Endometrium (tissue), 2 donors: ENCODE results near the gene LRRC19.

Experiments
- FAIRE-seq: peaks from 2 replicates; lab custom pipeline; 2012; peaks lifted over from hg19 to GRCh38; lab: Jason Lieb, UNC
- donor health status: control.
- donor health status: control.

Gene LRRC19, protein sequence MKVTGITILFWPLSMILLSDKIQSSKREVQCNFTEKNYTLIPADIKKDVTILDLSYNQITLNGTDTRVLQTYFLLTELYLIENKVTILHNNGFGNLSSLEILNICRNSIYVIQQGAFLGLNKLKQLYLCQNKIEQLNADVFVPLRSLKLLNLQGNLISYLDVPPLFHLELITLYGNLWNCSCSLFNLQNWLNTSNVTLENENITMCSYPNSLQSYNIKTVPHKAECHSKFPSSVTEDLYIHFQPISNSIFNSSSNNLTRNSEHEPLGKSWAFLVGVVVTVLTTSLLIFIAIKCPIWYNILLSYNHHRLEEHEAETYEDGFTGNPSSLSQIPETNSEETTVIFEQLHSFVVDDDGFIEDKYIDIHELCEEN

DNA sequence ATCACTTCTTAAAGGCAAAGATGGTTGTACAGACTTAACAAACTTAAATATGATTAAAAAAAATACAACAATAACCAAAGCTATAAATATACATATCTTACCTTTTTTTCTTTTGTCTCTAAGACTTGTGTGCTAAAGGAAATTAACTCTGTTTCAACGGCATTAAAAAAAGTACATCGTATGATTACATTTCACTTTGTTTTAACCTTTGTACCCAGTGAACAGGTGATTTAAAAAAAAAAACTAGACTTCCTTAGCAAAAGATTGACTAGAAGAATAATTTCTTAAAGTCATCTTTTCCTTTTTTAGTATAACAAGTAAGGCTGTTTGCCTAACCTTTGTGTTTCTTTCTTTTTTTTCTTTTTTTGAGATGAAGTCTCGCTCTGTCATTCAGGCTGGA is at the start of gene LRRC19:
TSS of gene LRRC19 (minus strand) at position 182 of the 400 bp plus-strand sequence. CDS start 5,978 bp downstream, outside the sequence.
- no peak for FAIRE-seq

GRCh38 chr9:27054841-27055240 is 49.4 kb upstream of the LRRC19 start:
- FAIRE-seq = no peak

DNA sequence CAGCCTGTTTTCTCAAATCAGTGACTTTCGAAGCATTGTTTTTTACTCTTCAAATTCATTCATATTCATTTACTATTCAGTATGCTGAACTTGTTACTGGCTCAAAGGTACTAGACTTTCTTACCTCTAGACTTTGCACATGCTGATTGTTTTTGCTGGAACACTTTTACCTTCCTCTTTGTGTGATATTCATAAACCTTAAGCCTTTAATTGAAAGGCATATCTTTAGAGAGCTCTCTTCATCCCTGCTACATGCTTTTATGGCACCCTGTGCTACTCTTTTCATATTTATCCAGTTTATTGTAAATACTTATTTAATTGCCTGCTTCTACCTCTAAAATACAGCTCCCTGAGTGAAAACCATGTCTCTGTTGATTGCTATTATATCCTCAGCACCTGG is 48.7 kb upstream of the LRRC19 start:
- FAIRE-seq = no peak

DNA sequence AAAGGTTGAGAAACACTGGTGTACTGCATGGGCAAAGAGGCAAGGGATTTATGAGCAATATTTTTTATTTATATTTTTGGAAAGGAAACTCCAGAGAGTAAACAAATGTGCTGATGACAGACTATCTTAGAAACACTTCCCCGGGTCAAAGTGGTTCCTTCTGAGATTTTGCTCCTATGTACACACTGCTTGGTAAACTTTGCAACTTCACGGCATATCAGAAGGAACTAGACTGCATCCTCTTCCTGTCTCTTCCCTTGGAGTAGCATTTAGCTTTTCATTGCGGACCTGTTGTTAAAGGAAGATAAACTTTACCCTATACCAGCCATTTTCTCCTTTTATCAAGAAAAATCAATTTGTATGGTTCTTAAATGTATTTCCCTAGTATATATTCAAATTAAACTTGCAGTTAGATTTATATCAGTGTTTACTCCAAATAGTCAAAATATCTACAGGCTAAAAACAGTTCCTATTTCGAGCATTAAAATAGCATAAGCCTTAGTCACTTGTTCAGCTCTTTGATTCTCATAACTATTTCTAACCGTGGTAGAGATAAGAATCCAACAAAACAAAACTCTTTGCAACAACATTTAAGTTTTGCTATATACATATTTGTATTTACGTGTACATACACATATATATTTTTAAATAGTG is 48.0 kb upstream of the LRRC19 start:
- no peak for FAIRE-seq

DNA sequence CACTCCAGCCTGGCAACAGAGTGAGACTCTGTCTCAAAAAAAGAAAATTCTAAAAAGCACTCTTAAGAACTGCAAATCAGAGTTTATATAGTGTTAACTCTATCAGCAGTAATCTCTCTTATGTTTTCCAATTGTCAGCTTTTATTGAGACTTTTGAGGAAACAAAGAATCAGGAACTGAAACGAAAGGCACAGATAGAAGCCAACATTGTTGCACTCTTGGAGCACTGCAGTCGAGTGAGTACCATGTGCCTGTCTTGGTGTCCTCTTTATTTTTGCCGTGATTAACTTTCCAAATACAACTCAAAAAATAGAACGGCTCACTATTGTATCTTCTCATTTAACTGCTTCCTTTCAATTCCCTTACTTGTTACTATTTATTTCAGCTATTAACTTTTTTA is 41.7 kb upstream of the LRRC19 start:
- no peak for FAIRE-seq

- no peak for FAIRE-seq
Measured at GRCh38 chr9:27043176-27043575, 37.7 kb upstream of the LRRC19 start.

GRCh38 chr9:27042476-27042875 is 37.0 kb upstream of the LRRC19 start:
- FAIRE-seq = no peak

DNA sequence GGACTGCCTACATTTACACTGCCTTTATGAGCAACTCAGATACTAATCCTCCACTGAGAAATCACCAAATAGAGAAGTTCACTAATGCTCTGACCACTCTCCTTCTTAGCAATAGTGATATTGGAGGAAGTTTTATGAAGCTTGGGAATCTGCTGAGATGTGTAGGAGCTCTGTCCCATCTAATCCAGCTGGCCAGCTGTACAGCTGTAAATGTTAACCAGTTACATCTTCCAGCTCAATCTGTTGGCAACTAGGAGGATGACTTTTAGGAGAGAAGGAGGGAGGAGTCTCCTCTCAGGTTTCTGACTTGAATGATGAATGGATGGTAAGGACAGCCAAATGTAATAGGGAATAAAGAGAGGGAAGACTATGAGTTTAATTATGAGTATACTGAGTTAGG is 36.3 kb upstream of the LRRC19 start:
- FAIRE-seq = no peak

DNA sequence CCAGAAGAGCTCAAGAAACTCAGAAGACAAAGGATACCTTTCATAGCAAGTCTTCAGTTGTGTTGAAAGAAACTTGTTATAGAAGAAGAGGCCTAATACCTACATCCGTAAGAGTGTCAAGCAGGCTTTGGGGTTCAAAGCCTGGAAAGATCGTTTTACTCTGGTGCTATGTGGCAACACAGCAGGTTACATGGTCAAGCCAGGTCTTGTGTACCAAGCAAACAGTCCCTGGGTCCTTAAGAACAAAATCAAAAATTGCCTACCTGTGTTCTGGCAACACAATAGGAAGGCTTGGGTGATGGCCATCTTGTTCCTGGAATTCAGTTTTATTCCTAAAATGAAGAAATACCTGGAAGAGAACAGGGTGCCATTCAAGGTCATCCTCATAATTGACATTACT is 32.0 kb upstream of the LRRC19 start:
- no peak for FAIRE-seq

DNA sequence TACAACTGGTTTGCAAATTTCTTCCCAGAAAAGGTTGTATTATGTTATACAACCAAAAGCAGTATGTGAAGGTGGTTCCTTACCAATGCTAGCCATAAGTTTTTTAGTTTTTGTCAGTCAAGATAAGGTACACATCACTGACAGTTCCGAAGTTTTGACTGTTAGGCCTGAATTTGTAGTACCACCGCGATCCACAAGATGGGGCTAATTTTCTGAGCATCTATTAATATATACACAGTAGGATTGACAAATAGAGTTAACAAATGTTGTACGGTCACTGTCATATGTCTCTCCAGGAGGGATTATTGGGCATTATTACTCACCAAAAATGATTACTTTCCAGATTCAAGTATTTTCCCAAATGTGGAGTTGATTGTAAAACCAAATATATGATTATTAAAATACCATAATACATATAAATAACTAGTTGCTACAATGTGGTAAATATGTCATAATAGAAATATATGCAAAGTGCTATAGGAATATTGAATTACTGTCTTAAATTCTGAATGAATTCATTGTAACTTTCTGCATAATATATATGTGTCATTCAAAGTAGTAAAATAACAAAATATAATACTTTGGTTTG is 28.4 kb upstream of the LRRC19 start:
- FAIRE-seq = peak; percentile 81

- FAIRE-seq = no peak
Measured at GRCh38 chr9:27029186-27029585, 23.7 kb upstream of the LRRC19 start.

DNA sequence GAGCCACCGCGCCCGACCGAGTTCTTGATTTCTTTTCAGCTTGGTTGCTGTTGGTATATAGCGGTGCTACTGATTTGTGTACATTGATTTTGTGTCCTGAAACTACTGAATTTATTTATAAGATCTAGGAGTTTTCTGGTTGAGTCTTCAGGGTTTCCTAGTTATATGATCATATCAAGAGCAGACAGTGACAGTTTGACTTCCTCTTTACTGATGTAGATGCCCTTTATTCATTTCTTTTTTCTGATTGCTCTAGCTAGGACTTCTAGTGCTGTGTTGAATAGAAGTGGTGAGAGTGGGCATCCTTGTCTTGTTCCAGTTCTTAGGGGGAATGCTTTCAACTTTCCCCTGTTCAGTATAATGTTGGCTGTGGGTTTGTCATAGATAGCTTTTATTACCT is 17.4 kb upstream of the LRRC19 start:
- FAIRE-seq = no peak

- FAIRE-seq = no peak
Measured at GRCh38 chr9:27019589-27019988, 14.1 kb upstream of the LRRC19 start.

DNA sequence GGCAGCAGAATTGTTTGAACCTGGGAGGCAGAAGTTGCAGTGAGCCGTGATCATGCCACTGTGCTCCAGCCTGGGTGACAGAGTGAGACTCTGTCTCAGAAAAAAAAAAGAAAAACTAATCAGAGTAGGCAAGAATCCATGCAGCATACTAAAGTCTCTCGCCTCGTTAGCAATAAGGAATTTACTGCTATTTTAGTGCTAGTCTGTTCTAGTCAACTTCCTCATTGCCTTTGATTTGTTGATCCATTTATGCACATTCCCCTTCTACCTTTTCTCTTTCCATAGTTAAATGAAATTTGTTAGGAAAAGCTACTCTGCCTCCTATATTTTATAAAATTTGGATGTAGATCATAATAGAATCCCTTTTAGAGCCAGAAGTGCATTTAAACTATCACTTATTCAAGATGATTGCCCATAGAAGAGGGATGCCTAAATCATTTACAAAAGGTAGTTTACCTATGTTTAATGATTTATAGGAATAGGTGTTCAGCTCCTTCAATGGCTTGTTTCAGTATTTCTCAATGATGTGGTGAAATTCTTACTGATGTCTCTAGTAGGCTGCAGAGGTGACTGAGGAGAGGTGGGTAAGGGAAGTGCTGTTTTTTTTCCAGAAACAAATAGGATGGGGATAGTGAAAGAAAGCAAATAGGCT is 1.9 kb downstream of the LRRC19 start:
- FAIRE-seq = no peak

GRCh38 chr9:26995810-26996209 is 9.7 kb downstream of the LRRC19 start:
- no peak for FAIRE-seq

DNA sequence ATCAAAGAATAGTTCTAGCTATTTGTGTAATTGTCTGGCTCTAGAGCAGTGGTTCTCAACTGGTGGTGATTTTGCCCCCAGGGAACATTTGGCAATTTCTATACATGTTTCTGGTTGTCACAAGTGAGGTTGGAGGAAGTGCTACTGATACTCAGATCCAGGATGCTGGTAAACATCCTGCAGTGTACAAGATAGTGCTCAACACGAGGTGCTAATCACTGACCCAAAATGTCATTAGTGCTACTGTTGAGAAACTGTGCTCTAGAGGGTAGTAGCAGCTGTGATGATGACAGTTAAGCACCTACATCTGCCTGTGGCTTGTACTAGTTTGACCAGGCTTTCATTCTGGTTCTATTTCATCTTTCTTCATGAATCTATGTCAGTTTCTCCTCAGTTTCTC is 22.1 kb downstream of the LRRC19 start:
- no peak for FAIRE-seq

- FAIRE-seq = no peak
Measured at GRCh38 chr9:26975728-26976707, 29.5 kb downstream of the LRRC19 start.

GRCh38 chr9:26974927-26975326 is 30.5 kb downstream of the LRRC19 start:
- no peak for FAIRE-seq

- no peak for FAIRE-seq
Measured at GRCh38 chr9:26973989-26974388, 31.5 kb downstream of the LRRC19 start.

- FAIRE-seq = no peak
Measured at GRCh38 chr9:26971721-26972120, 33.8 kb downstream of the LRRC19 start.

DNA sequence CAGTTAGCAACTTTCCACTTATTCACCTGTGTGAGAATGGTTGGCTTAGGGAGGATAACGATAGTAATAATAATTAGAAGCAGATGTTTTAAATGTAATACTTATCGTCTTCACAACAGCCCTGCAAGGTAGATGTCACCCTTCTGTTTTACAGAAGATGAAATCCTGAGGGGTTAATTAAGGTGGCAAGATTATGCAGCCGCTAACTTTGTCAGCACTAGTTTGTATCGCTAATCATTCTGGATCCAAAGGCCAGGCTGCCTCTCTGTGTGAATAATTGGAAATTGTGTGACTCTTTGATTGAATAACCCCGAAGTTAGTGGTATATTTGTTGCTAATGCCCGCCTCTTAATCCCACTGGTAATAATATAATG is 48.6 kb downstream of the LRRC19 start:
- no peak for FAIRE-seq
